AG09319 (cell line): Measurements from ENCODE around the gene RPS6KL1.

Experiments
- DNase-seq: peaks from one replicate; pipeline ENCODE4 v3.0.0-alpha.2; 2010; ENCODE audit warnings: low read depth; ENCODE audit errors: extremely low read depth
- TF ChIP-seq, protein P1 (sequence below): IDR thresholded peaks from 2 replicates; pipeline ENCODE4 v1.5.1; 2011; ENCODE audit warnings: low read depth, mild to moderate bottlenecking, inconsistent platforms, low read length, moderate library complexity

Gene RPS6KL1

DNA sequence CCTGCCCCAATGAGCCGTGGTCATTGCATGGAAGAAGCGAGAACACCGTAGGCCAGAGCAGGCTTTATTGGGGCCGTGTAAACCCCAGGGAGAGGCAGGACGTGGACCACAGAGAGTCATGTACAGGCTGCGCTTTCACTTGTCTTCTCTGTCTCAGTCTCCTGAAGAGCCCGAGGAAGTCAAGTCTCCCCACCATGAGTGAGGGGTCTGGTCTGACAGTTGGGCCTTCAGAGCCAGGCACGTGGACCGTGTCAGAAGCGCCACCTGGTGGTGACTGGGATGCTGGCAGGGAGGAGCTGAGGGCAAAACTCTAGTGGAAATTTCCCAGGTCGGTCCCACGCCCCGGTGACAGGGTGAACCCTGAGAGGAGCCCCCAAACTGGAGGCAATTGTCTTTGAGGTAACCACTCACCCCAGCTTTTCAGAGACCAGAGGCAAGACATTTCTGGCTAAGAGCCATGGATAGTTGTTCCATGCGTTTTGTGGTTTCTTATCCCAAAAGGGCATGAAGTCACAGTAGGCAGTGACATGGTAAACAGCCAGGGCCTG is 17.4 kb downstream of the RPS6KL1 start:
- TF ChIP-seq, protein P1, sequence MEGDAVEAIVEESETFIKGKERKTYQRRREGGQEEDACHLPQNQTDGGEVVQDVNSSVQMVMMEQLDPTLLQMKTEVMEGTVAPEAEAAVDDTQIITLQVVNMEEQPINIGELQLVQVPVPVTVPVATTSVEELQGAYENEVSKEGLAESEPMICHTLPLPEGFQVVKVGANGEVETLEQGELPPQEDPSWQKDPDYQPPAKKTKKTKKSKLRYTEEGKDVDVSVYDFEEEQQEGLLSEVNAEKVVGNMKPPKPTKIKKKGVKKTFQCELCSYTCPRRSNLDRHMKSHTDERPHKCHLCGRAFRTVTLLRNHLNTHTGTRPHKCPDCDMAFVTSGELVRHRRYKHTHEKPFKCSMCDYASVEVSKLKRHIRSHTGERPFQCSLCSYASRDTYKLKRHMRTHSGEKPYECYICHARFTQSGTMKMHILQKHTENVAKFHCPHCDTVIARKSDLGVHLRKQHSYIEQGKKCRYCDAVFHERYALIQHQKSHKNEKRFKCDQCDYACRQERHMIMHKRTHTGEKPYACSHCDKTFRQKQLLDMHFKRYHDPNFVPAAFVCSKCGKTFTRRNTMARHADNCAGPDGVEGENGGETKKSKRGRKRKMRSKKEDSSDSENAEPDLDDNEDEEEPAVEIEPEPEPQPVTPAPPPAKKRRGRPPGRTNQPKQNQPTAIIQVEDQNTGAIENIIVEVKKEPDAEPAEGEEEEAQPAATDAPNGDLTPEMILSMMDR = peak; percentile 97
- no peak for DNase-seq

DNA sequence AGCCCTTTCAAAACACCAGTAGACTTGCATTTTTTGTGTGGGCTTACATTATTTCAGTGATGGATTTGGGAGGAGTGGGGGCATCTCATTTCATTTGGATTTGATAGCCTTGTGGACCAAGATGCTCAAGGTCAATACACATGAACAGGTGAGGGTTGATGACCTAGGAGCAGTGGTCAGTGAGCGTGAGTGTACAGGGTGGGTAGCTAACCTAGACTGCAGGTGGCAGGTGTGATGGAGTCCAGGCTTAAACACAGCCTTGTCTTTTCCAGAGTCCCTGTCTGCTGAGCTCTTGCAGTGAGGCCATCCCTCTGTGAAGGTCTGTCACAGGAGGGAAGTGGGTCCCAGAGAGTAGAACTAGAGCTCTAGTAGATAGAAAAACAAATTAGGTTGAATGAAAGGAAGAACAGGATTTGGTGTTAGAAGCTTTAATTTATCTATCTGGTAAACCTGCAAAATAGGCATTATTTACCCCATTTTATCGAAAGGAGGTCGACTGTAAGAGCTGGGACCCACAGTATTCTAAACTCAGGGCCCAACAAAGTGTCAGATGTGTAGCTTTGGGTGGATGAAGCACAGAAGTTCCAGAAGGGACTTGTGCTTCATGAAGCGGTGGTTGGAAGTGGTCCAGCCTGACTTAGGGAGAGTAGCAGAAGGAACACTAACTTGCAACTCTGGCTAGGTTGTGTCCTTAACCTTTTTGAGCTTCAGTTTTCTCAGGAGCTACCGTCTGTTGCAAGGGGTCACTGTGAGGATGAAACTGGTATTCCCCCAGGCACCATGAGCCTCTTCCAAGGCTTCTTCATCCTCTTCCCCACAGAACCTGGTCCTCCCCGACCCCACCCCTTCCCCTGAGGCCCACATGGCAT is 18.2 kb downstream of the RPS6KL1 start:
- no peak for DNase-seq
- TF ChIP-seq, protein P1 = no peak

DNA sequence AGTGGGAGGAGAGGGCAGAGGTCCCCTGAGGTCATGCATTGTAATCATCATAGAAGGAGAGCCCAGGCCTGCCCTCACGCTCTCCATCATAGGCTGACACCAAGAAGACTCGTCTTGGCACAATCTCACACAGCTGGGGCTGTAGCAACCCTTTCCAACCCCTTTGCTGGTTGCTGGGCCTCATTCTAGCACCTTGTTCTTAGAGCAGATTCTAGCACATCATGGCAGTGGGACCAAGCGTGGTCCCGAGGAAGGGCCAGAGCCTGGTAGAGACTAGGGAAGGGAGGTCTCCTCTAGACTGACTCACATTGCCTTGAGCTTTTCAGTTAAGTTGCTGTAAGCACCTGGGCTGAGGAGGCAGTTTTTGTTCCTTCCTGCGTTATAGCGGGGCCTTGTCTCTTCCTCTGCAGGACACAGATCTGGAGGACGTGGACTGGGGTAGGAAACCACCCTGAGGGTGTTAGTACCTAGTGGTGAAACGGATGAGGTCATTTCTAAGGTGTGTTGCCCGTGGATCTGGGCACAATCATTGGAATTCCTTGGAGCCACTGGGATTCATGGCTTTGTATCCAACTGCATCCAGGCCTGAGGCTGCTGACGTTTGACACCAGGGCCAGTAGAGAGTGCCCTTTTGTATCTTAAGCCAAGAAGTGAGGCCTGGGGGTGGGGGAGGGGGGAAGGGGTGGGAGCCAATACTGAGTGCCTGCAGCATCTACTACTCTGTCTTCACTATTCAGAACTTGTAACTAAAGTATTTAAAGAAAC is 19.9 kb downstream of the RPS6KL1 start:
- TF ChIP-seq, protein P1 = no peak
- DNase-seq = no peak

DNA sequence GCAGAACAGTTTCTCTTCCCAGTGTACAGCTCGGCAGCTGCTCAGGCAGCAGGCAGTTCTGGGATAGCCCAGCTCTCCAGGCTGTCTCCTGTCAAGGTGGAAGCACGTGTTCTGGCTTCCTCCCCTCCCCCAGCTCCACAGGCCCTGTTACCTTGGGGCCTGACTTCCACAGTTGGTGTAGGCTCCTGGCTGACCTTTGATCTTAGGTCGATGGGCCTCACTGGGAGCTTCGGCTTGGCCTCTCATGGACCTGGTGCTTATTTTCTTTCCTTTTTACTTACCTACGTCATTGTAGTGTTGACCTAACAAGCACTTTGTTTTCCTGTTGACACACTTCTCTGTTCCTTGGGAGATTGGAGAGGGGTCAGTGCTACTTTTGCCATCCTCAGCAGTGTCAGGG is 24.4 kb downstream of the RPS6KL1 start:
- TF ChIP-seq, protein P1 = no peak
- no peak for DNase-seq

DNA sequence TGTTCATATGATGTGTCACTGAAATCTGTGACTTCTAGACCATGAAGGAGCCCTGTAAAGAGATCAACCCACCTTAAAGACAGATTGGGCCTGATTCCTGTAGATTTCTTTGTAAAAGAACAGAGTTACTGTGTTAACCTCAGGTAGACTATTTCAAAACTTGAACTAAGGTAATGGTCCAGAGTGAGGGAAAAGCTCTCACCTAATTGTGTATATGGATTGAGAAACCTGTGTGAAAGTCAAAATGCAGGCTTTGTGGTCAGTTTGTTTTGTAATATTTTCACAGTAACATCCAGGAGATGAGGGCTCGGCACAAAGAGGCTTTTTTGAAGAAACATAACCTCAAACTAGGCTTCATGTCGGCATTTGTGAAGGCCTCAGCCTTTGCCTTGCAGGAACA is 25.0 kb downstream of the RPS6KL1 start:
- TF ChIP-seq, protein P1 = no peak
- no peak for DNase-seq

DNA sequence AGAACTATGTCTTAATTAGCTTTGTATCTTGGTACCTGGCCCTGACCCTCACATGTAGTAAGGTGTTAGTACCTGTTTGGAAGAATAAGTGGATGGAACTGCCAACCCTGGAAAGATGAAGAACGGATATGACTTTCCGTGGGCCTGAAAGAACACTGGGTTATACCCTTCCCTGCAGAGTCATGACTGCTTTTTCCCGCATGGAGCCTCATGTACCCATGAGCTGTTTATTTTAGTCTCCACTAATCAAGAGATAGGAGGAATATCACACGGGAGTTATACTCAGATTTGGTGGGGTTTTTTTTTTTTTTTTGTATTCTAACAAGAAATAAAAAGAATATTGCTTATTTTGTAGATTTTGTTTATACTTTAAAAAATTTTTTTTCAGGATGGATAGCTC is 25.4 kb downstream of the RPS6KL1 start:
- TF ChIP-seq, protein P1 = no peak
- DNase-seq = no peak

DNA sequence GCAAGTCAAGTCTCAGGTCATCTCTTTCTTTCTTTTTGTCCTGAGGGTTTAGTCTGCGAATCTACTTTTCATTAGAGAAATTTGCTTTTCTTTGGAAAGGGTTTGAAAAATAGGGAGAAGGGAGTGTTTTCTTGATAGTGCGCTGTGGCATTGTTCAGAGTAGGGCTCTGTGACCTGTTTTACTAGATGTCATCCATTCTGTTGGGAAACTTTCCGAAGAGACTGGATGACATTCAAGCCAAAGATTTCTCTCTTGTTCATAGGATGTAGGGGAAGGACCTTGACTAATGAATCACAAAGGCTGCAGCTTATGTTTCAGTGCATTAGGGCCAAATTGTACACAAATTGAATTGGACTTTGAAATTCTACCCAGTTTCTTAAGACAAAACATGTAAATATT is 26.7 kb downstream of the RPS6KL1 start:
- TF ChIP-seq, protein P1 = no peak
- no peak for DNase-seq
